HCT116 (cell line): Measurements from ENCODE around the gene TNFSF13B.

Experiments
- ATF3 ChIP-seq: IDR thresholded peaks from 2 replicates; pipeline ENCODE4 v1.6.1; 2012
- CEBPB ChIP-seq: IDR thresholded peaks from 2 replicates; pipeline ENCODE4 v1.6.1; 2012; ENCODE audit warnings: low read depth
- CTCF ChIP-seq, 3 experiments: fragments of 200-600 bp in 1 of 3; sonication (generic) in 1 of 3; IDR thresholded peaks in 2 of 3; conservative IDR thresholded peaks in 1 of 3; 2 replicates each; pipeline ENCODE4 v1.5.1; 2012 to 2017; ENCODE audit warnings: low read depth in 2 of 3, low read length in 2 of 3, antibody characterized with exemption in 1 of 3, borderline replicate concordance in 1 of 3, control low read depth in 1 of 3, mild to moderate bottlenecking in 1 of 3, mixed read lengths in 1 of 3, mixed run types in 1 of 3, moderate library complexity in 1 of 3; ENCODE audit not compliant: insufficient read depth in 1 of 3
- EGR1 ChIP-seq: IDR thresholded peaks from 2 replicates; pipeline ENCODE4 v1.6.1; 2012; ENCODE audit warnings: low read depth
- EZH2 ChIP-seq: fragments of 200-600 bp; sonication (generic); IDR thresholded peaks from 2 replicates; pipeline ENCODE4 v1.6.1; 2017; ENCODE audit warnings: antibody characterized with exemption, mixed run types
- EZH2phosphoT487 ChIP-seq: fragments of 200-600 bp; IDR thresholded peaks from 2 replicates; pipeline ENCODE4 v1.6.1; 2018; ENCODE audit warnings: antibody characterized with exemption, borderline replicate concordance
- JUND ChIP-seq: IDR thresholded peaks from 2 replicates; pipeline ENCODE4 v1.6.1; 2012
- MAX ChIP-seq: IDR thresholded peaks from 2 replicates; pipeline ENCODE4 v1.6.1; 2012
- POLR2A ChIP-seq: IDR thresholded peaks from 2 replicates; pipeline ENCODE4 v1.7.0; 2011; ENCODE audit warnings: borderline replicate concordance; ENCODE audit not compliant: insufficient read depth, insufficient read length; ENCODE audit errors: extremely low read depth
- RAD21 ChIP-seq: IDR thresholded peaks from 2 replicates; pipeline ENCODE4 v1.6.1; 2012; ENCODE audit warnings: low read depth, mild to moderate bottlenecking
- REST ChIP-seq: IDR thresholded peaks from 2 replicates; pipeline ENCODE4 v1.6.1; 2012; ENCODE audit warnings: low read depth
- TCF7L2 ChIP-seq: IDR thresholded peaks from 2 replicates; pipeline ENCODE4 v1.7.0; 2011; ENCODE audit warnings: borderline replicate concordance, inconsistent platforms; ENCODE audit not compliant: insufficient read depth, insufficient read length; ENCODE audit errors: extremely low read depth
- YY1 ChIP-seq: IDR thresholded peaks from 2 replicates; pipeline ENCODE4 v1.6.1; 2011; ENCODE audit warnings: low read length, low read depth, moderate library complexity, mild to moderate bottlenecking; ENCODE audit not compliant: insufficient replicate concordance; ENCODE audit errors: extremely low read depth
- ZBTB33 ChIP-seq: IDR thresholded peaks from 2 replicates; pipeline ENCODE4 v1.6.1; 2011; ENCODE audit warnings: mild to moderate bottlenecking, low read length, moderate library complexity; ENCODE audit not compliant: insufficient replicate concordance; ENCODE audit errors: extremely low read depth

- TF ChIP-seq CTCF (IDR thresholded peaks at IDR 0.05 in 2 of 3, conservative IDR thresholded peaks at IDR 0.05 in 1 of 3; ENCODE audit: borderline replicate concordance in 1 of 3, insufficient read depth in 1 of 3, low read depth in 2 of 3, low read length in 2 of 3) (no peak), RAD21 (no peak), POLR2A (no peak), TCF7L2 (no peak), ZBTB33 (no peak), MAX (no peak), EZH2phosphoT487 (no peak), CEBPB (no peak), YY1 (no peak), REST (no peak), JUND (no peak), EZH2 (no peak), EGR1 (no peak), ATF3 (no peak)
Measured at GRCh38 chr13:108302279-108302678, 32.8 kb downstream of the TNFSF13B start.
